BLaER1 treated with 17β-estradiol and CSF1 and Interleukin-3, amounts not matched to agents 10 nM and 100 nM (cell line): ENCODE results near the gene GEMIN5.
A peak's percentile ranks its signal among the peaks of the same experiment; 100 is the strongest.

Experiments used
- H3K27ac ChIP-seq, 11 experiments: shearing (Covaris generic); formaldehyde crosslinking; 2 replicates each; pipeline ENCODE4 v1.8.1; 2022
- H3K27me3 ChIP-seq, 11 experiments: shearing (Covaris generic); formaldehyde crosslinking; 2 replicates each; pipeline ENCODE4 v1.8.1; 2022
- H3K36me3 ChIP-seq, 11 experiments: shearing (Covaris generic); formaldehyde crosslinking; 2 replicates each; pipeline ENCODE4 v1.8.1; 2022
- H3K4me1 ChIP-seq, 10 experiments: shearing (Covaris generic); formaldehyde crosslinking; 2 replicates each; pipeline ENCODE4 v1.8.1; 2022
- H3K4me2 ChIP-seq, 11 experiments: shearing (Covaris generic); formaldehyde crosslinking; 2 replicates each; pipeline ENCODE4 v1.8.1; 2022
- H3K4me3 ChIP-seq, 10 experiments: shearing (Covaris generic); formaldehyde crosslinking; 2 replicates each; pipeline ENCODE4 v1.8.1; 2022
- H3K9ac ChIP-seq, 11 experiments: shearing (Covaris generic); formaldehyde crosslinking; 2 replicates each; pipeline ENCODE4 v1.8.1; 2022
- H3K9me3 ChIP-seq, 11 experiments: shearing (Covaris generic); formaldehyde crosslinking; replicated peaks in 1 of 11; 2 replicates each; pipeline ENCODE4 v1.8.1; 2022
- H4K20me1 ChIP-seq, 11 experiments: shearing (Covaris generic); formaldehyde crosslinking; 2 replicates each; pipeline ENCODE4 v1.8.1; 2022
- Cebpa-rat ChIP-seq, 11 experiments: shearing (Covaris generic); IDR thresholded peaks; 2 replicates each; pipeline ENCODE4 v1.8.1; 2022

GEMIN5 gene

DNA sequence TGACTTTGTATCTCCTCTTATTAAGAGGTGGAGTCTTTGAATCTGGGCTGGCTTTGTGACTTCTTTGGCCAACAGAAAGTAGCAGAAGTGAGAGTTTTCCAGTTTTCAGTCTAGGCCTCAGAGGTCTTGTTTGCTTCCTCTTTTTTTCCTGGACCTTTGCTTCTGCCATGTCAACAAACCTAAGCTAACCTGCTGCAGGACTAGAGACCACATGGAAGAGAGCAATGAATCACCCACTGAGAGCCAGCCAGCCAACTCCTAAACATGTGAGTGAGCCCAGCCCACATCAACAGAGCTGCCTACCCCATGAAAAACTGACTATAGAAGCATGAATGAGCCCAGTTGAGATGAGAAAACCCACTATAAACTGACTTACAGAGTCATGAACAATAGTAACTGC, 32.7 kb upstream of the GEMIN5 start:
- Histone ChIP-seq H3K36me3 (peaks cover 27 to 47% (median 37%) of the 10 kb centered on the region in 11 experiments), H3K4me1 (peaks cover 0 to 23% (median 9%) of the 10 kb centered on the region in 10 experiments; a peak in 12 of 20 replicates), H3K4me2 (peak overlapping the region in 2 of 11 experiments; percentile 25 to 28; a peak in 2 of 22 replicates), H3K27me3 (no peaks in the 10 kb centered on the region), H4K20me1 (peaks cover 0 to 13% (median 8%) of the 10 kb centered on the region in 11 experiments; a peak in 10 of 22 replicates), H3K9ac (no peak overlapping the region), H3K4me3 (no peak overlapping the region), H3K9me3 (peaks cover 3 to 8% (median 4%) of the 10 kb centered on the region in 11 experiments; a peak in 21 of 22 replicates), H3K27ac (no peak overlapping the region)
- TF ChIP-seq Cebpa-rat (IDR thresholded peaks at IDR 0.05): no peak

- Histone ChIP-seq H3K4me2 (no peak overlapping the region), H3K4me1 (peaks cover 0 to 28% (median 9%) of the 10 kb centered on the region in 10 experiments; a peak in 12 of 20 replicates), H3K9ac (no peak overlapping the region), H3K9me3 (no peaks in the 10 kb centered on the region), H3K36me3 (peaks cover 36 to 61% (median 49%) of the 10 kb centered on the region in 11 experiments), H3K27ac (no peak overlapping the region), H3K27me3 (no peaks in the 10 kb centered on the region), H4K20me1 (peaks cover 0 to 25% (median 16%) of the 10 kb centered on the region in 11 experiments; a peak in 11 of 22 replicates), H3K4me3 (no peak overlapping the region)
- TF ChIP-seq Cebpa-rat (IDR thresholded peaks at IDR 0.05): no peak
These were observed 30.9 kb upstream of the GEMIN5 start for GRCh38 chr5:154968953-154969352.

DNA sequence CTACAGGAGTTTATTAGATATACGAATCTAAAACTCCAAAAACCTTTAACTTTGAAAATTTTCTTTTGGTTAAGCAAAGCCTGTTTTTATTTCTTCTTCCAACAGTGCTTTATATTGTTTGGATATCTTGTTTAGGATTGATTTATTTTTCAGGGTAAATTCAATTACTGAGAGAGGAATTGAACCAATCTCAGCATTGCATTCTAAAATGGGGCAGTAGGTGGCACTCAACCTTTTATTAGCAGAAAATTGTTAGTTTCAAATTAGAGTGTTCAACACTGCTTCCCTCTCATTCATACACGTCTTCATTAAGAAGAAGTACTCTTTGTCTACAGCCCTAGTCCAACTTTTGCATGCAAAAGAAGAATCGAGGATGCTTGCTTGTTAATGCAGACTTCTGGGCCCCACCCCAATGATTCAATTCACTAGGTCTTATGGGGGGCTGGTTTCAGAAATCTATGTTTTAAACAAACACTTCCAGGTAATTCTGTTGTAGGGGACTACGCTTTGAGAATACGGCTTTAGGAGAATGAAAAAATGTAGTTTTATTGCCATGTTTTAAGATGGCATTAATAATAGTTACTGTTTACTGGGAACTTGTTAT, 29.5 kb upstream of the GEMIN5 start:
- no peak for TF ChIP-seq Cebpa-rat (IDR thresholded peaks at IDR 0.05)
- Histone ChIP-seq H3K4me3 (no peak overlapping the region), H3K9ac (no peak overlapping the region), H3K36me3 (peaks cover 47 to 76% (median 60%) of the 10 kb centered on the region in 11 experiments), H3K4me1 (peaks cover 0 to 28% (median 9%) of the 10 kb centered on the region in 10 experiments; a peak in 12 of 20 replicates), H3K27ac (no peak overlapping the region), H3K27me3 (no peaks in the 10 kb centered on the region), H3K9me3 (no peaks in the 10 kb centered on the region), H4K20me1 (peaks cover 0 to 25% (median 16%) of the 10 kb centered on the region in 11 experiments; a peak in 11 of 22 replicates), H3K4me2 (no peak overlapping the region)

DNA sequence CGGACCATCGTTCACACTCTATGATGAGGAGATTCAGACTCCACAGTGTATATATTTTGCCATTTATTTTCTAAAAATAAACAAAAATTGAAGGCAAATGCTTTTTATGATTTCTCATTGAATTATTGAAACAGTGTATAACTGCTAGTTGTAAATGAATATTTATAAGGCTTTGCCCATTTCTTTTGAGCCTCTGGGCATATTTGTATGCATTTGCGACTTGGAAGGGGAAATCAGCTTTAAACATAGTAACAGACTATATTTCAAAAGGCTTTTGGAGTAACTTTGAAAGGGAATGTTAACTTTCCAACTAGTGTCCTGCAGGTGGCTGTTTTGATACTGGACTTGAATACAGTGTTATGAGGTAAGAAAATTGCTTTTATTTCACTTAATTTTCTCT, 28.9 kb upstream of the GEMIN5 start:
- Histone ChIP-seq H3K9ac (no peak overlapping the region), H3K9me3 (no peaks in the 10 kb centered on the region), H3K36me3 (peaks cover 53 to 82% (median 67%) of the 10 kb centered on the region in 11 experiments), H3K4me2 (no peak overlapping the region; a peak in 1 of 22 replicates), H3K27ac (0 out of 22 replicates have a peak overlapping the region, but pooled peaks of 1 of the 11 experiments have one; percentile 34), H3K4me3 (no peak overlapping the region), H3K27me3 (no peaks in the 10 kb centered on the region), H4K20me1 (peaks cover 0 to 25% (median 16%) of the 10 kb centered on the region in 11 experiments; a peak in 11 of 22 replicates), H3K4me1 (peaks cover 0 to 28% (median 9%) of the 10 kb centered on the region in 10 experiments; a peak in 12 of 20 replicates)
- no peak for TF ChIP-seq Cebpa-rat (IDR thresholded peaks at IDR 0.05)

DNA sequence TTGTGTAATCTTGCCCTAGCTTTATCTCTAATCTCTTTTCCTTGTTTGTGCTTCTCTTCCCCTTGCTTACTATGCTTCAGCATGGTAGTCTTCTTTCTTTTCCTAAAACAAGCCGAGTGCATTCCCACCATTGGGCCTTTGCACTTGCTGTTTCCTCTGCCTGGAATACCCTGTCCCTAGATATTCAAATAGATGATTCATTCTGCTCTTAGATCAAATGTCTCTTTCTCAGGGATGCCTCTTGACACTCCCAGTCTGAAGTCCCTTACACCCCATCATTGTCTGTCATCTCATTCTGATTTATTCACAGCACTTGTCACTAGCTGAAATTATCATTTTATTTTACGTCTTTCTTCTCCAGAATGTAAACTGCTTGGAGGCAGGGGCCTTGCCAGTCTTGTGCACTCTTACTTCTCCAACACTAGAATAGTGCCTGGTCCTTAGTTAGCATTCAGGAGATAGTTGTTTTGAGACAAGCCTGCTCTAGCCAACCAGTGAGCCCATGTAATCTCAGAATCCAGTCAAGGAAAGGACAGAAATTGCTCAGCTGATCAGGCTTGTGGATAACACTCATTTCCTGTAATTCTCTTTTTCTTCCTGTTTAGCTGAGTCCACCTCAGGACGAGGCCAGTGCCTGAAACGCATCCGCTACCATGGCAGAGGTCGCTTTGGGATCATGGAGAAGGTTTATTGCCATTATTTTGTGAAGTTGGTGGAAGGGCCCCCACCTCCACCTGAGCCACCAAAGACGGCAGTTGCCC, 28.2 kb upstream of the GEMIN5 start:
- H3K4me3 ChIP-seq: no peak overlapping the region
- no peaks in the 10 kb centered on the region for H3K9me3 ChIP-seq
- H3K9ac ChIP-seq: peak overlapping the region in 1 of 11 experiments; percentile 12; a peak in 1 of 22 replicates
- no peak for TF ChIP-seq Cebpa-rat (IDR thresholded peaks at IDR 0.05)
- no peaks in the 10 kb centered on the region for H3K27me3 ChIP-seq
- peaks cover 59 to 88% (median 73%) of the 10 kb centered on the region in 11 experiments for H3K36me3 ChIP-seq
- peaks cover 0 to 28% (median 9%) of the 10 kb centered on the region in 10 experiments; a peak in 12 of 20 replicates for H3K4me1 ChIP-seq
- H3K27ac ChIP-seq: peak overlapping the region in 1 of 11 experiments; percentile 34; a peak in 2 of 22 replicates
- peaks cover 0 to 25% (median 16%) of the 10 kb centered on the region in 11 experiments; a peak in 11 of 22 replicates for H4K20me1 ChIP-seq
- H3K4me2 ChIP-seq: peak overlapping the region in 5 of 11 experiments; percentile 26 to 50 (median 32); a peak in 9 of 22 replicates

GRCh38 chr5:154962494-154962893, 24.5 kb upstream of the GEMIN5 start:
- Histone ChIP-seq H3K36me3 (peaks cover 80 to 100% (median 91%) of the 10 kb centered on the region in 11 experiments), H3K9ac (no peak overlapping the region), H3K4me2 (no peak overlapping the region), H3K4me3 (no peak overlapping the region), H3K4me1 (peaks cover 0 to 17% (median 9%) of the 10 kb centered on the region in 10 experiments; a peak in 12 of 20 replicates), H3K27ac (no peak overlapping the region), H4K20me1 (peaks cover 0 to 25% (median 16%) of the 10 kb centered on the region in 11 experiments; a peak in 11 of 22 replicates), H3K27me3 (no peaks in the 10 kb centered on the region), H3K9me3 (no peaks in the 10 kb centered on the region)
- no peak for TF ChIP-seq Cebpa-rat (IDR thresholded peaks at IDR 0.05)

- no peaks in the 10 kb centered on the region for H3K4me1 ChIP-seq
- TF ChIP-seq Cebpa-rat (IDR thresholded peaks at IDR 0.05): no peak
- H3K36me3 ChIP-seq: peaks cover 67 to 96% (median 77%) of the 10 kb centered on the region in 11 experiments
- peaks cover 0 to 25% (median 4%) of the 10 kb centered on the region in 11 experiments; a peak in 7 of 22 replicates for H4K20me1 ChIP-seq
- no peak overlapping the region for H3K4me2 ChIP-seq
- H3K9ac ChIP-seq: no peak overlapping the region
- H3K9me3 ChIP-seq: no peaks in the 10 kb centered on the region
- H3K4me3 ChIP-seq: no peak overlapping the region
- H3K27ac ChIP-seq: no peak overlapping the region
- no peaks in the 10 kb centered on the region for H3K27me3 ChIP-seq
These were observed 18.7 kb upstream of the GEMIN5 start for GRCh38 chr5:154956712-154957111.

- TF ChIP-seq Cebpa-rat (IDR thresholded peaks at IDR 0.05): no peak
- Histone ChIP-seq H3K9me3 (no peaks in the 10 kb centered on the region), H3K4me3 (no peak overlapping the region), H3K36me3 (peaks cover 37 to 91% (median 67%) of the 10 kb centered on the region in 11 experiments; a peak in 21 of 22 replicates), H3K27ac (no peak overlapping the region), H4K20me1 (peaks cover 14 to 73% (median 48%) of the 10 kb centered on the region in 11 experiments; a peak in 17 of 22 replicates), H3K27me3 (no peaks in the 10 kb centered on the region), H3K9ac (no peak overlapping the region), H3K4me2 (no peak overlapping the region), H3K4me1 (peaks cover 0 to 14% (median 2%) of the 10 kb centered on the region in 10 experiments; a peak in 7 of 20 replicates)
These were observed 11.8 kb upstream of the GEMIN5 start for GRCh38 chr5:154949781-154950180.

GRCh38 chr5:154948313-154948712, 10.3 kb upstream of the GEMIN5 start:
- peaks cover 14 to 77% (median 51%) of the 10 kb centered on the region in 11 experiments; a peak in 16 of 22 replicates for H4K20me1 ChIP-seq
- peaks cover 32 to 96% (median 61%) of the 10 kb centered on the region in 11 experiments; a peak in 21 of 22 replicates for H3K36me3 ChIP-seq
- no peaks in the 10 kb centered on the region for H3K9me3 ChIP-seq
- H3K27ac ChIP-seq: no peak overlapping the region
- peak in 2 of 11 experiments; percentile 16 to 60; a peak in 2 of 22 replicates for TF ChIP-seq Cebpa-rat (IDR thresholded peaks at IDR 0.05)
- no peaks in the 10 kb centered on the region for H3K27me3 ChIP-seq
- no peak overlapping the region for H3K9ac ChIP-seq
- no peak overlapping the region for H3K4me2 ChIP-seq
- peaks cover 0 to 27% (median 2%) of the 10 kb centered on the region in 10 experiments; a peak in 10 of 20 replicates for H3K4me1 ChIP-seq
- H3K4me3 ChIP-seq: no peak overlapping the region
